NCI-H187 treated with DMSO at 0.1 percent for 48 hours (cell line): ENCODE results near the gene MGAT5B.

Source experiments
- DNase-seq: peaks from one replicate; lab custom pipeline; 2025; lab: John Stamatoyannopoulos, UW

MGAT5B gene

DNA sequence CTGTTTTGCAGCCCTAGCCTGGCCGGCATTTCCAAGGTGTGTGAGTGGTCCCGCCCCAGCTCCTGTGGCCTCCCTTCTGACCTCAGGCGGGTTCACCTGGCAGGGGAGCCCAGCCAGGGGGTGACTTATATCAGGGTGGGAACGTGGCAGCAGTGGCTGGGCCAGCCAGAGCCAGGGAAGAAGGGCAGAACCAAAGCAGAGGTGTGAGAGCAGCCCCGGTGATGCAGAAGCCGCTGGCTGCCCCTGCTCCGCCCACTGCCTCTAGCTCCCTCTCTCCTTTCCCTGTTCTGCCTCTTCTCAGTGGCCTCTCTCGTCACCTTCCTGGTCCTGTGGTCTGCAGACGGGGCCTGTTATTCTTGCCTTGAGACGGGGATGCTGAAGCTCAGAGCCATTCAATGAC is 12.1 kb downstream of the MGAT5B start:
- no peak for DNase-seq

DNA sequence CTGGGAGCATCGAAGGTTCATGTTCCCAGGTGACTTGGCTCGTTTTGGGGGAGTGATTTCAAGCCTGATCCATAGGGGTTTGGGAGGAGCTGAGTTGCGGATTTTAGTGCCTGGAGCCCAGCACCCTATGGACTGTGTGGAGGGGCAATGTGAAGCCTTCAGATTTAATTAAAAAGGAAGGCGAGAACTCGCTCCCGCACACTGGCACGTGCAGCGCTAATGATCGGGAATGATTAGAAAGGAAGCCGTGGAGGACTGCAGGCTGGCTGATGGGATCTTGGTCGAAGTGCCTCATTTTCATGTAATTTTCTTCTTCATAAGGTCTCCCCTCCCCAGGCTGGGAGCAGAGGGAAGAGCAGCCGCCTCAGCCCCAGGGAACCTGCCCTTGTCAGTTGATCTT is 12.8 kb downstream of the MGAT5B start:
- DNase-seq, result no peak

DNA sequence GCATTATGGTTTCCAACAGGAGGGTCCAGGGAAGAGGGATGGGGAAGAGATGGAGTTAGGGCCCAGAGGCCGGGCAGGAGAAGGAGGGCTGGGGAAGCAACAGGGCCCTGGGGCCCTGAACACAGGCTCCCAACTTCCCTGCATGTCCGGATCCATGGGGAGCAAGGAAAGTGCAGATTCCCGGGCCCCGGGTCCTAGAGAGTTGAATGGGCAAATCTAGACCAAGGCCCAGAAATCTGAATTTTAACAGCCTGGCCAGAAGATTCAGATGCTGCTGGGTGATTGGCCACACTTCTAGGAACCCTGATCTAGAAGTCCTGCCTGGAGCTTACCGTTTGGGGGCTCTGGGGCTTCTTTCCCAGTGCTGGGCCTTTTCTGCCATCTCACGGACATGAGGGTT is 13.2 kb downstream of the MGAT5B start:
- no peak for DNase-seq

DNA sequence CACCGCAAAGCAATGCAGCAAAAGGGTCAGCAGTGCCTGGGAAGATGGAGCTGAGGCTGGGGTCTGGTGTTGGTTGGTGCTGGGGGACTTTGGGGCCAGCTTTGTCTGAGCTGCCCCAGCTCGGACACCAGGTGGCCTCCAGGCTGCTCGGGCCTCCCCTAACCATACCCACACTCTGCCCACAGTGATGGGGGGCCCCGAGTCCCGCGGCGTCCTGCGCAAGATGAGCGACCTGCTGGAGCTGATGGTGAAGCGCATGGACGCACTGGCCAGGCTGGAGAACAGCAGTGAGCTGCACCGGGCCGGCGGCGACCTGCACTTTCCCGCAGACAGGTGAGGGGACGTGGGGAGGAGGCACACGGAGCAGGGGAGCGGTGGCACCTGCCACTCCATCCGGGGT is 13.8 kb downstream of the MGAT5B start:
- no peak for DNase-seq

DNA sequence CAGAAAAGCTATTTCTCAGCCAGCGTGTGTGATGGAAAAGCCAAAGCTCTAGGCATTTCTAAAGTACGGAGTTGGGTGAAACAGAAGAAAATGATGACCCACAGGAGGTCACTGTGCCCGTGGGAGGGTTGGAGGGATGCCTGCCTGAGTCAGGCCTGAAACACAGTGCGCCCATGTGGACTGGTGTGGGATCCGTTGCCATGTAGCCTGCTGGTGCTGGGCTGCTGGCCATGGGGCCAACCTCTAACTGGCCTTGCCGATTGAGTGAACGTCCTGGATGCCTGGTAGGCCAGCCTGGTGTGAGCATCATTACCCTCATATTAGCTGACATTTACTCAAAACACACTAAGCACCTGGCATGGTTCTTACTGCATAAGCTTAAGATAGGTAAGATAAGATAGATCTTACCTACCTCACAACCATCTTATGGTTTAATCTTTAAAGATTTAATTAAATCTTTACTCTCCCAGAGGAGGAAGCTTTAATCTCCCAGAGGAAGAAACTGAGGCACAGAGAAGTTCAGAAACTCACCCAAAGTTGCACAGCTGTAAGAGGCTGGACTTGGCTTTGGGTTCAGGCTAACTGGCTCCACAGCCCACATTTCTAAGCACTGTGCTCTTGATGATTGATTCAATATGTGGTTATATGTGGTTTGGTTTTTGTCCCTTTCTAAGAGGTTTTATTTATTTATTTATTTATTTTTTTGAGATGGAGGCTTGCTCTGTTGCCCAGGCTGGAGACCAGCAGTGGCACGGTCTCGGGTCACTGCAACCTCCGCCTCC is 15.7 kb downstream of the MGAT5B start:
- no peak for DNase-seq

DNA sequence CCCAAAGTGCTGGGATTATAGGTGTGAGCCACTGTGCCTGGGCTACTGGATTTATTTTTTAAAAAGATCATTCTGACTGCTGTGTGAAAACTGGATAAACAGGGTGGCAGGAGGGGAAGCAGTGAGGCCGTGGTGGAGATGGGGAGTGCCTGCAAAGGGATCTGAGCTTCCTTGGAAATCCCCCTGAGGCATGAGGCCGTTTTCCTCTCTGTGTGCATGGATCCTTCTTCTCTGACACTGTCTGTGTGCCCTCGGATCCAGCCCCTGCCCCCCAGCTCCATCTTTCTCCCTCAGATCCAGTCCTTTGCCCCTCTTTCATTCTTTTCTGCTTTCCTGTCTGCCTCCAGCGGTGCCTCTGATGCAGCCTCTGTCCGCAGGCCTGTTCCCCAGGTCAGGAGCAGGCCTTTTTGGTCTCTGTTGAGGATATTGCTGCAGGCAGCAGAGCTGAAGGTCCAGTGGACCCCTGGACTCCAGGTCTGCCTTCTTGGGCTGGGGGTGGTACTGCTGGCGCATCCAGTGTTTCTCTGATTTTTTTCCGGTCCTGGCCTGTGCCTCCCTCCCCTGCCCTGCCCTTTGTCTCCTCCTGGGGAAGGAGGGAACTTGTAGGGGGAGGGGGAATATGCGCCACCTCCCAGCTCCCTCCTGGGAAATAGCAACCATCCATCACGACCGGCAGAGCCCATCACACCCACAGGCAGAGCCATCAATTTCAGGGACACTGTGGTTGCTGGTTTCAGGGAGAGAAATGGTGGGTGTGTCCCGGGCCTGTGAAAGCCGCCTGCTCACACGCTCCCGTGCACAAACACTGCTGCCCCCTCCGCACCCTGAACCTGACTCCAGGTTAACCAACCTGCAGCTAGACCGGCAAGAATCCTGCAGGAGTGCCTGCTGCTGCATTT is 17.0 kb downstream of the MGAT5B start:
- DNase-seq, result peak; percentile 35

DNA sequence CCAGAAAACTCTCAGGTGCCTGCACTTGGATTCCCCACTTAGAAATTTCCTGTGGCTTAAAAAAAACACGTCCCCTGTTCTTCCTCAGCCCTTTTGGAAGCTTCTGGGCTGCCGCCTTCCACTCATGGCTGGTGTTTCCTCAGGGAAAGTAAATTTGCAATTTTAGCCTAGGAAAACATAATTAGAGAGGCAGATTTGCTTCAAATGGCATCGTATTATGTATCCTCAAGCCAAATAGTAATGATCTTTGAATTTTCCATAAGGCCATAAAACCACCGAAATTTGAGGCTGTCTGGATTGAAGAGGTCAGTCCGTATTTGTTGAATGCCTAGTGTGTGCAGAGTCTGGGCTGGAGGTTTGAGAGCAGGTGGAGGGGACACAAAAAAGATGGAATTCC is 17.7 kb downstream of the MGAT5B start:
- DNase-seq, result no peak

DNA sequence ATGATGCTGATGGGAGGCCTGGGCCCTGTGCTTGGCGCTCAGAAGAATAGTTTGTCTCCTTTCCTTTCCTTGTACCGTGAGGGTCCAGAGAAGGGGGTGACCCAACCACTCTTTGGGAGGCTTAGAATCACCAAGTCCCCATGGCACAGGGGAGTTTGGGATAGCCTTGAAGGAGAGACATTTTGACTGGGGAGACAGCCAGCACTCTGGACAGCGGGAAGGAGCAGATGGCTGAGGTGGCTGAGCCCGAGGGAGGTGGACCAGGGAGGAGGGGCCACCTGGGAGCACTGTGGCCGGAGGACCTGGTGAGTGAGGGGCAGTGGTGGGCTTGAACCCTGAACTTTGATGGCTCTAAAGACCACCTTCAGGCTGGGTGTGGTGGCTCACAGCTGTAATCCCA is 18.2 kb downstream of the MGAT5B start:
- DNase-seq, result no peak

DNA sequence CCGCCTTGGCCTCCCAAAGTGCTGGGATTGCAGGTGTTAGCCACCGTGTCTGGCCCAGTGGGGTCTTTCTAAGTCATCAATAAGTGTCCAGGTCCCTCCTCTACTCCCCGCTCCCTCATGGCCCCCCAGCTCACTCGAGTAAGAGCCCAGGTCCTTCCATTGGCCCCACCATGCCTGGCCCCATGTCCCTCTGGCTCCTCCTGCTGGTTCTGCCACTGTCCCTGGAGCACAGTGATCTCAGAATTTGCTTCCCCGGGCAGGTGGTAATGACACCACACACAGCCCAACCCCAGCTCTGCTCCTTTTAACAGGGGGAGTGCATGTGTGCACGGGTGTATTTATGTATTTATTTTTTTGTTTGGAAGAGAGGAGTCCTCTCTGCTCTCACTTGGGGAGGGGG is 19.6 kb downstream of the MGAT5B start:
- no peak for DNase-seq

DNA sequence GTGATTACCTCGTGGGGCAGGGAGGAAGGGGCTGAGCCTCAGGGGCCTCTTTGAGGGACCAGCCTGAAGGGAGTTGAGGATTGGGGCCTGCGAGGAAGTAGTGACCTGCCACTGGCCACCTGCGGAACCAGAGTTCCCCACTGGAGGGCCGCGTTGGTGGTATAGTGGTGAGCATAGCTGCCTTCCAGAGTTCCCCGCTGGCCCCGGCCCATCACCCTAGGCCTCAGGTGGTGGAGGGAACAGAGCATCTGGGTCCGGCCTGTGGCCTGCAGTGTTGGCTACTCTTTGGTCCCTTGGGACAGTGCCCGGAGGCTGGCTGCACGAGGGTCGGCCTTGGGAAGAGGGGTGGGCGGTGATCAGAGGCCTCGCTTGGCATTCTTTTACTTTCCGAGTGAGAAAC is 20.5 kb downstream of the MGAT5B start:
- no peak for DNase-seq

DNA sequence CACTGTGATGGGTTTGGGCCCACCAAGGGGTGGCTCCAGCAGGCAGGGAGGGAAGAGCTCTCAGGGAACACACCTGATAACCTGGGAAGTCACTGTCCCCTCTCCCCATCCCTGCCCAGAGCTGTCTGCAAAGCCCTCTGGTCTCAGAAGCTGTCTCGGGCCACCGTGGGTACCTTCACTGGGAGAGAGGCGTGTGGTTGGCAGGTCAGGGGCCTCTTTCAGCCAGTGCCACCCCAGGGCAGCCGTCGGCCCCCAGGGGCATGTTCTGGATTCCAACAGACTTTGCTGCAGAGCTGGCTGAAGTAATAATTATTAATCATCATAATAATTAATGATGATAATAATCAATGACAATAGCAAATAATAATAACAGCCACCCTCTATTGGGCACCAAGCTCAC is 21.1 kb downstream of the MGAT5B start:
- no peak for DNase-seq

DNA sequence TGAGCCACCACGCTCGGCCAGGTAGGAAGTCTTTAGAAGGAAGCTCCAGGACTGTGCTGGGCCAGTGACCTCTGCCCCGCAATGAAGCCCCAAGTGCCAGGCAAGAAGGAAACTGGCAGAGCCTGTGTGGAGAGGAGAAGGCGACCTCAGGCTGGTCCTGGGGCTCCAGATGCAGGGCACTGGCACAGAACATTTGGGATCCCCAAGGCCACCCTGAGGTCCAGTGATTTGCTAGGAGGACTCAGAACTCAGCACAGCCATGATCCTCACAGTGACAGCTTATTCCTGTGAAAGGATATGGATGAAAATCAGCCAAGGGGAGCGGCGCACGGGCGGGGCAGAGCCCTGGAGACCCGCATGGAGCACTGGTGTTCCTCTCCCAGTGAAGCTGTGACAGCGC is 24.1 kb downstream of the MGAT5B start:
- DNase-seq, result no peak

DNA sequence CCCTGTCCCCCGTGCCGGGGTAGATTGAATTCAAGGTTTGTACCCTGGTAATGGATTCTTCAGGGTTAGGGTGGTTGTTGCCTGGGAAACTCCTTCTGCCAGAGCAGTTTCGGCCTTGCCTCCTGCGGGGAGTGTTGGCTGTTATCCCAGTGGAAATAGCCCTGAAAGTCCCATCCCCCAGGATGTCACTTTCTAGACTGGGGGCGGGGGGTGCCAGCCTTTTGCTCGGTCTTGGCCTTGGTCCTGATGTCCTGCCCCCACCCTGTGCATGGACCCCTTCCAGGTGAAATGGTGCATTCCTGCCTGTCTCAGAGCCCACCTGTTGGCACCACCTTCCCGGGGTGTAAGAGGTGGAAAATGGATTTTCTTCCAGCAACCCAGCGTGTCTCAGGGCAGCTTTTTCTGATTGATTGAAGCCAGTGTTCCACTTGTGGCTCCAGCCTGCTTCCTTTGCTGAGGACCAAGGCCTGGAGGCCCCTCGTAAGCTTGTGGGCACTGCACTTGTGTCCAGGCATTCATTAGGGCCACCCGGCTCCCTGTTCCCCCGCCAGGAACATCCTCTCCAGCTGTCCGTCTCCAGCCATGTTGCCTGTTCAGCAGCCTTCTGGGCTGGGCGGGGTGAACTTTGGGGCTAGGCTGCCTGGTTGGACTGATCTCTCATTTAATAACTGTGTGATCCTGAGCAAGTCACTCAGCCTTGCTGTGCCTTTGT is 25.6 kb downstream of the MGAT5B start:
- no peak for DNase-seq

DNA sequence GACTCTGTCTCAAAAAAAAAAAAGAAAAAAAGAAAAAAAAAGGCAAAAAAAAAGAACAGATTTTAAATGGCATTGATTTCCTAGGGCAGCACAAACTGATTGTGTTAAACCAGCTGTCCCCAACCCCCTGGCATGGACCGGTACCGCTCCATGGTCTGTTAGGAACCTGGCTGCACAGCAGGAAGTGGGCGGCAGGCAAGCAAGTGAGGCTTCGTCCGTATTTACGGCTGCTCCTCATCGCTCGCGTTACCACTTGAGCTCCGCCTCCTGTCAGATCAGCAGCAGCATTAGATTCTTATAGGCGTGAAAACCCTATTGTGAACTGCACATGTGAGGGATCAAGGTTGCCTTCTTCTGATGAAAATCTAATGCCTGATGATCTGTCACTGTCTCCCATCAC is 26.6 kb downstream of the MGAT5B start:
- no peak for DNase-seq

DNA sequence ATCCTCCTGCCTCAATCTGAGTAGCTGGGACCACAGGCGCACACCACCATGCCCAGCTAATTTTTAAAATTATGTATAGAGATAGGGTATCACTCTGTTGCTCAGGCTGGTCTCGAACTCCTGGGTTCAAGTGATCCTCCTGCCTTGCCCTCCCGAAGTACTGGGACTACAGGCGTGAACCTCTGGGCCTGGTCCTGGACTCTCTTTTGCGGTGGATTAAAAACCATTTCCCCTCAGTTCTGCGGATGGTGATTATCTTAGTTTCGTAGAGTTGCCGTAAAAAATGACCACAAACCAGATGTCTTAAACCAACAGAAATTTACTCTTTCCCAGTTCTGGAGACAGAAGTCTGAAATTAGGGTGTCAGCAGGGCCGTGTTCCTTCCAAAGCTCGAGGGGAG is 28.8 kb downstream of the MGAT5B start:
- no peak for DNase-seq

DNA sequence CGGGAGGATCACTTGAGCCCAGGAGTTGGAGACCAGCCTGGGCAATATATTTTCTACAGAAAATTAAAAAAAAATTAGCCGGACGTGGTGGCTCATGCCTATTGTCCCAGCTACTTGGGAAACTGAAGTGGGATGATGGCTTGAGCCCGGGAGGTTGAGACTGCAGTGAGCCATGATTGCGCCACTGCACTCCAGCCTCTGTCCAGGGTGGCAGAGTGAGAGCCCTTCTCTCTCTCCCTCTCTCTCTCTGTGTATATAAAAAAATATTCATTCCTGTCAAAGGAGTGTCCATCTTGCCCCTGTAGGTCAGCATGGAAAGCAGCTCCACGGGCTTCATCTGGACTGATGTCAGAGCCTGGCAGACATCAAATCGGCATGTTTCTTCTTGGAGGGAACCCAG is 31.2 kb downstream of the MGAT5B start:
- no peak for DNase-seq

DNA sequence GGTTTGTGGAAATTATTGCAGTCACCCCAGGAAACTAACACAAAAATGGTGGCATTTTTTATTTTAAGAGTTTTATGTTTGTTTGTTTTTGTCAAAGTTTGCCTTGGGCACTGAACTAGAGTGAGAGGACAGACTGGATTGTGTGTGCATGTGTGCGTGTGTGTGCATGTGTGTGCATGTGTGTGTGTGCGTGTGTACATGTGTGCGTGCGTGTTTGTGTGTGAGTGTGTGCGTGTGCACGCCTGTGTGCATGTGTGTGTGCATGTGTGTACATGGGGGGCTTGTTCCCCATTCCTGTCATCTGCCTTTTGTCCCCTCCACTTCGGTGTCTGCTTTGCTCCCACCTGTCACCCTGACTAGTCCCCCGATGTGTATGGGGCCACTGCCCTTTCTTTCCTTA is 32.5 kb downstream of the MGAT5B start:
- DNase-seq, result no peak

DNA sequence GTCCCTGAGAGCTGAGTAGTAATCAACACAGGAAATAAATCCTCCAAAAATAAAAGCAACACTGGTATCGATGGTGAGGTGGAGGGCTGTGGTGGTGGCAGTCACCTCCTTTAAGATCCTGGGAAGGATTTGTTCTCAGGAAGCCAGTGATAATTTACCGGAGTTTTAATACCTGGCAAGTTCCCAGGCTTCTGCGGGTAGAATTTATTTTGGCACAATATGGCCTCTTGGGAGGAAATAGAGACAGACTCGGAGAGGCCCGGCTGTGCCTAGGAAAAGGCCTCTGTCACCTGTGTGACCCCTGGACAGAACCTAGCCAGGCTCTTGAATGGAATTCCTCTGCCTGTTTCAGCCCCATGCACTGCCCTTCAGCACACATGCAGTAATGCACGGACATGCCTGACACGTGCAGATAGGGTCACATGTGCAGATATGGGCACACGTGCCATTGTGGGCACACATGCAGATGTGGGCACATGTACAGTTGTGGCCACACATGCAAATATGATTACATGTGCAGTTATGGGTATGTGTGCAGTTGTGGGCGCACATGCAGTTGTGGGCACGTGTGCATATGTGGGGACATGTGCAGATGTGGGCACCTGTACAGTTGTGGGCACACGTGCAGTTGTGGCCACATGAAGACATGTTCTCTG is 33.5 kb downstream of the MGAT5B start:
- no peak for DNase-seq

DNA sequence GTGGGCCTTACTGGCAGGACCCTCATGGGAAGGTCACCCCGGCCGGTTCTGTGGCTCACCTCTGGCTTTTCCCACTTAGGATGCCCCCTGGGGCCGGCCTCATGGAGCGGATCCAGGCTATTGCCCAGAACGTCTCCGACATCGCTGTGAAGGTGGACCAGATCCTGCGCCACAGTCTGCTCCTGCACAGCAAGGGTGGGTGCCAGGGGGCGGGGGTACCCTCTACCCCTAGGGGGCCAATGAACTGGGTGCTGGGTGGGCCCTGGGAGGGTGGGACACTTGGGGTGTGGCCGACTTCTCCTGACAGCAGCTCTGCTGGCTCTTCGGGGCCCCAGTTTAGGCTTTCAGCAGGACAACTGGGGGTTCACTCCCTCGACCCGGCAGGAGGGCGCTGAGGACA is 34.3 kb downstream of the MGAT5B start:
- DNase-seq, result no peak

DNA sequence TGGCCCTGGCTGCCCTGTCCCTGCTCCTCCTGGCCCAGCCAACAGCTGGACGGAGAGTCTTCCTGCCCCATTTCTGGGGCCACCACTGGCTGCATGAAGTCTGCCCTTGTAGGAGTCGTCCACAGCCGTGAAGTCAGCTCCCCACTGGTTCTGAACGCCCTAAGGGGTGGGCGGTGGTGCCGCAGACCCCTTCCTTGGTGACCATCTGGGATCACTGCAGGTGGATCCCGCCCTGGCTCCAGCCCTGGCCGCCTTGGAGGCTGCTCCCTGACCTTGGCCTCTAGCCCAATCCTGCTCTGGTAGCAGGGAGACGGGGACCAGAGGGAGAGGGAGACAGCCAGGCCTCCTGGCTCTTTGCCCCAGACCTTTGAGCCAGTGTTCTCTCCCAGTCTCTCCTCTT is 35.4 kb downstream of the MGAT5B start:
- no peak for DNase-seq

DNA sequence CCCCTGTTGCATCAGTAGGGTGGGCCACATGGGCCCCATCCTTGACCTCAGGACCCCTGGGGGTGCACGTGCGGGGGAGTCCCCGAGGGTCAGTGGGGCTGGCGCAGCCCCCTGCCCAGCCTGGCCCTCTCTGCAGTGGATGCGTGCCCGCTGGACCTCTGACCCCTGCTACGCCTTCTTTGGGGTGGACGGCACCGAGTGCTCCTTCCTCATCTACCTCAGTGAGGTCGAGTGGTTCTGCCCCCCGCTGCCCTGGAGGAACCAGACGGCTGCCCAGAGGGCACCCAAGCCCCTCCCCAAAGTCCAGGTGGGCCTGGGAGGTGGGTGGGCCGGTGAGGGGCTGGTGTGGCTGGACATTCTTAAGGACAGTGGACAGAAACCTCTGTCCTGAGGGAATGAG is 35.9 kb downstream of the MGAT5B start:
- no peak for DNase-seq

DNA sequence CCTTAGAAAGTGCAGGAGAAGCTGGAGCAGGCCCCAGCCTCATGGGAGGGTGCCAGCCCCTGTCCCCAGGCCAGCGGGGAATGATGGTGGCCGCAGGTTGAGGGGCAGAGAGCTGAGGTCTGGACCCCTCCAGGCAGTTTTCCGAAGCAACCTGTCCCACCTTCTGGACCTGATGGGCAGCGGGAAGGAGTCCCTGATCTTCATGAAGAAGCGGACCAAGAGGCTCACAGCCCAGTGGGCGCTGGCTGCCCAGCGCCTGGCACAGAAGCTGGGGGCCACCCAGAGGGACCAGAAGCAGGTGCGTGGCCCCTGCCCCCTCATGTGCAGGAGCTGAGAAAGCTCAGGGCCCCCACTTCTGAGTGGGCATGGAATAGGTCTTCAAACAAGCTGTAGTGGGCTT is 36.8 kb downstream of the MGAT5B start:
- DNase-seq, result no peak
